NK-92 treated with Interleukin-12 subunit alpha and Interleukin-12 subunit beta, amount 100 ng/mL, for 24 hours (cell line): Measurements from ENCODE around the gene TRPM6.

ENCODE experiments used
- DNase-seq: peaks from one replicate; lab custom pipeline; 2025; lab: John Stamatoyannopoulos, UW

TRPM6 gene

DNA sequence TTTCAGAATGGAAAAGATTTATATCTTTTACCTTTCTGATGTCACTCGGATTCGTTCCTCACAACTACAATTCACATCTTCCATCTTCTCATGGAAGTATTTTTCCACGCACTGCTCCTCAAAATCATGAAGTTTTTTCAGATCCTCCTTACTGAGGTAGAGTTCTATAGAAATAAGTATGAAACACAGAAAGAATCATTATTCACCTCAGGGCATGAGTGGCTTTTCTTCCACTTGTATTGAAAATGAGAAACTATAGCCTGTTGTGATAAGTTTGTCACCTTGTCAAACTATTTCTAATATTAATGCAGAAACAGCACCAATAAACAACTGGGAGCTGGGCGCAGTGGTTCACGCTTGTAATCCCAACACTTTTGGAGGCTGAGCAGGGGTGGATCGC, 116.0 kb downstream of the TRPM6 start:
- DNase-seq: no peak

DNA sequence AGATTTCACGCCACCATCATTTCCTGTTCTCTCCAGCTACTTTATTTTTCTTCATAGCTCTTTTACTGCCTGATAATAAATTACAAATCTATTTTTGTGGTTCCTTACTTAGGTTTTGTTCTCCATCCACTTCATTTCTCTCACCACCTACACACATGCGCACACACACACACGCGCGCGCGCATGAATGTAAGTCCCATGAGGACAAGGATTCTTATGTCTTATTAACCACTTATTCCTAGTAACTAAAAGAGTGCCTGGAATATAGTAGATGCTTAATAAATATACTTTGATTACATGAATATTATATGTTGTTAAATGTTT, 116.5 kb downstream of the TRPM6 start:
- no peak for DNase-seq

DNA sequence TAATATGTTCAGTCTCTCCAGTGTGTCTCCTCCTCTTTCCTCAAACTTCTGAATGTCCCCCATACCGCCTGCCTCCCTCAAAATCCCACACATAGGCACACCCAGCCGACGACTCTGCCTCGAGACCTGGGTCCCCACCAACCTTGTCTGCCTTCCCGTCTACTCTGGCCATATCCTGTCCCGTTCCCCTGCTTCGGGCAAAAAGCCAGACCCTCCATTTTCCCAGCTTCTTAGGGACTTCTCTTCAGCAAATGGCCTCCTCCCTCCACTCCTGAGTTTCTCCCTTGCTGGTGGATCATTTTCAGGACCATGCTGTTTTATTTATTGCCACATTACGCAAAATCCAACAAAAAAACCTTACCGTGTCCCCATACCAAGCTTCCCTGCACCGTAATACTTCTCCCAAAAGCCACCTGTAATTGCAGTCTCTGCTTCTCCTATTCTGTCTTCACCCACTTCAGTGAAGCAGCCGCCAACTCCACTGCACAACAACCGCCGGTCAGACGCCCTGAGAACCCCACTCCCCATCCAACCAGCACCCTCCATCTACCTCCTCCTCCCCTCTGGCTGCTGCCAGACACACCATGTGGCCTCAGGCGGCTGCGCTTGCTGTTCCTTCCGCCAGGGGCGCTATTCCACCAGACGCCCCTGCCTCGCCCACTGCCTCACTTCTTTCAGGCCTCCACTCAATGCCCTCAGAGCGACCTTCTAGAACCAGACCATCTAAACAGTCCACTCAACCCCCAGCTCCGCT, 117.0 kb downstream of the TRPM6 start:
- DNase-seq: peak; percentile 5

DNA sequence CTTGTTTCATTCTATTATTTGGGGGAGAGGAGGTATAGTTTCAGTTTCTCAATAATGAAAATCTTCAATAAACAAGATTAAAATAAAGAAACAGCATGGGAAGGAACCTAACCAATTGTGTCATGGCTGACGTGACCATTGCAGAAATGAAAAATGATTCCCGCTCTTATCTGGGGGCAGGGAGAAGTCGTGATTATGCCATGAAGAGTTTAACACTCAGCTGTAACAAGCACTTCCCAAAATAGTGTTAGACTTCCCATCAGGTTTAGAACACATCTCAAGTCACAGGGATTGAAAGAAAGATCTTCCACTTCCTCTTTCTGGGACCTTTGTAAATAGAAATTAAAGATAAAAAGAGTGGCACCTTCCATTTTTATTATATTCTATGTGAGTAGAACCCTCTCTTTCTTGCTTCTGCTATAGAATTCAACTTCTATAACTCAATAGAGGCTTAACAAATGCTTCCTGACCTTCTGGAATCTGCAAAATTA, 122.2 kb downstream of the TRPM6 start:
- DNase-seq: no peak

DNA sequence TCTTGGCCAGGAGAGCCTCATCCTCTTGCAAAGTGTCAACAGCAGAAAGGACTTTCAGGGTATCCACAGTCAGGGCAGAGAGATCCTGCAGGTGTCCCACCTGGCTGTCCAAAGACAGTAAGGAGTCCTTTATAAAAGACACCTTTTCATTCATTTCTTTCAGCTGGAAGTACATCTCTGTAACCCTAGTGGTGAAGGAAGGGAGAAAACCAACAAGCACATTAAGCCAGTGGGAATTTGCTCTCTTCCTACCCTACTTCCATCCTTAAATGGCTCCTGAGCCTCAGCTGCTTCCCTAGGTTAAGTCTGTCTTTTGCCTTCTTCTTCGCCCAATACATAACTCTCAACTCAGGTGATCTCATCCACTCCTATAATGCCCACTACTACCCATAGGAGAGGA, 124.8 kb downstream of the TRPM6 start:
- no peak for DNase-seq

DNA sequence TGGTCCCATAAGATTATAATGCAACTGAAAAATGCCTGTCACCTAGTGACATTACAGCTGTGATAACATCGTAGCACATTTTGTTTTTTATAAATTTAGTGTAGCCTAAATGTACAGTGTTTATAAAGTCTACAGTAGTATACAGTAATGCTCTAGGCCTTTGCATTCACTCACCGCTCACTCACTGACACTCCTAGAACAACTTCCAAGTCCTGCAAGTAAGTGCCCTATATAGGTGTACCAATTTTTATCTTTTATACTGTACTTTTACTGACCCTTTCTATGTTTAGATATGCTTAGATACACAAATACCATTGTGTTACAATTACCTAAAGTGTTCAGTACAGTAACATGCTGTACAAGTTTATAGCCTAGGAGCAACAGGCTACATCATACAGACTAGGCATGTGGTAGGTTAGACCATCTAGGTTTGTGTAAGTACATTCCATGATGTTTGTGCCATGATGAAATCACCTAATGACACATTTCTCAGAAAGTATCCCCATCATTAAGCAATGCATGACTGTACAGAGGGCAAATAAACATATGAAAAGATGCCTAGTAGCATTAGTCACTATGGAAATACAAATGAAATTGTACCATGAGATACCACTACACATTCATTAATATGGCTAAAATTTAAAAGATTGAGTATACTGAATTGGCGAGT, 127.6 kb downstream of the TRPM6 start:
- no peak for DNase-seq

DNA sequence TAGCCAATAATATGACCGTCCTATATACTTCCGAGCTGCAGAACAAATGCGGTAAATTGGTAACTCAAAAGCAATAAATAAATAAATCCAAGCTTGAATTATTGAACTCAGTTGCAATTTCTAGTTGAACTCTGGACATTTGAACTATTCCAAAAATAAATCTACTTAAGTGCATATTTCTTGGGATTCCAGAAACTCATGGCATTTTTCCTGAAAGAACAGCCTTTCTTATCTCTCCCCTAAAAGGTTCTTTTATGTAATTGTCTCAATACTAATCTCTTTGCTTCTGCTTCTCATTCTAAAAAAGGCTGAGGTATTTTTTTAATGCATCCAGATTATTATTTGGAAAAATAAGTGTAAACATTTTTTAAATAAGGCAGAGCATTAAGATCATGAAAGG, 131.7 kb downstream of the TRPM6 start:
- DNase-seq: no peak

DNA sequence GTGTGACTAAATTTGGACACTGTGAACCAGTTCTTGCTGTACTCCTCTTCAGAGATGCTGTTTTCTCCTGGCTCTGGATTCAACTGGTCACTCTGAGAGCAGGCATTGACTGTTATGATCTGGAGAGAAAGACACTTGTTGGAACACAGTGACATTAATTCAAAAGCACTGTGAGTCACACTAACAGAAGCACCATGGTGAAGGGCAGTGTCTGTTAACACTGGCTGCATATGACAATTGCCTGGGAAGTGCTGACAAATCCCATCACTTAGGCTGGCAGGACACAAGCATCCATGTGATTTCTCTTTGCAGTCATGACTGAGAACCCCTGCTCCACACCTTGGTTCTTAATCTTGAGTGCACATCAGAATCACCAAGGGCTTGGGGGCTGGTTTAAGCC, 132.4 kb downstream of the TRPM6 start:
- DNase-seq: no peak

DNA sequence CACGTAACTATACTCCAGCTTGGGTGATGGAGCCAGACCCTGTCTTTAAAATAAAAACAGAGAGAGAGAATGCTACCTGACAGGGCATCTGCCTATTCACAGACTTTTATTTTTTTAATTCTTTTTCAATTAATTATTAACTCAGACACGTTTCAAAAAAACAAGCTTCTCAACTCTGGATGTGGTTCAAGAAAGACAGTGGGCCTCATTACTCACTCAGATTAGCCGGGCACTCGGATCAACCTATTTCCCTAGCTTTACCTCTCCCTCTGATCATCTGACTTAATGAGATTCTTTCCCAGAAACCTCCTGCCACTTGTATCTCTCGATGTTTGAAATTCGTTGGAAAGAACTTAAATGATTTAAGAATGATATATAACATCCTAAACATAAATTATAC, 134.1 kb downstream of the TRPM6 start:
- no peak for DNase-seq

DNA sequence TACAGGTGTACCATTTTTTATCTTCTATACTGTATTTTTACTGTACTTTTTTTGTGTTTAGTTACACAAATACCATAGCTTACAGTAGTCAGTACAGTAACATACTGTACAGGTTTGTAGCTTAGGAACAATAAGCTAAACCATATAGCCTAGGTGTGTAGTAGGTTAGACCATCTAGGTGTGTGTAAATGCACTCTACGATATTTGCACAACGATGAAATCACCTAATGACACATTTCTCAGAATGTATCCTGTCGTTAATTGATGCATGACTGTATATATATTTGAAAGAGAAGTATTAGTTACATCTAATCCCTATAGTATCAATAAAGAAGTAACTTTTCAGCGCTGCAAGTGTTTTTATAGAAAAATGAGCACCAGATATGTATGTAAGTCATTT, 138.8 kb downstream of the TRPM6 start:
- no peak for DNase-seq

DNA sequence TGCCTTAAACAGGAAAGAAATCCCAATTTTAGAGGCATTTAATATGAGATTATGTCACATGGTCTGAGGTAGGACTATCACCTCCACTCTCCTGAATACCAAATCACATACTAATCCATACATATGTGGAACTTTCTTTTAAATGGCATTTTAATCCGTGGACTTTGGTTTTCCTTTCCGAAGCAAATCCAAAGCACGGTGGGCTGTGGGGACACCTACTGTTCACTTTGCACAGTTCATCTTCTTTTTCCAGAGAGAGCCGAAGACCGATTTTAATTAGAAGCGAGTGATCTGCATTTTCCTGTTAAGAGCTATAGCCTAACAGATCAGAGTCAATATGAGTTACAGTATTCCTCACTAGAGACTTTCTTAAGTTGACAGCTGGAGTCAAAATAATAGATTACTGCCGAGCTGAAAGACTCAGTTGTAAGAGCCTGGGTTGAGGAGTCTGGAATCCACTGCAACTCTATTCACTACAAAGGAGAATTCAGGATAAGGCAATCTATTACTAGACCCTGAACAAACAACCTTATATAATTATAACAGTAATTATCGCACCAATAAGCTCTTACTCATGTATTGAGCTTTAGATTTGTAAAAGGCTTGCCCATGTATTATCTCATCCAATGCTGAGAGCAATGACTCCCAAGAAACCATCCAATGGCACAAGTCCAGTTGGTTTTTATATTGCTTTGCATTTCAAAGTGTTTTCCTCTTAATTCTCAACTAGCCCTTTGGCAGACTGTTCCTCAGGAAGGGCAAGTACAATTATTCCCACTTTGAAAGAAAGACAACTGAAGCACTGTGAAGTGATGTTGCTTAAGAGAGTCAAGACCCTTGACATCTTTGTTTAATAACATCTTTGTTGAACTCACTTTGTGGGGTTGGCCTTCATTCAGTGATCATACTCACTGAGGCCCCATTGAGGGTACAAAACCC, 144.7 kb downstream of the TRPM6 start:
- no peak for DNase-seq

DNA sequence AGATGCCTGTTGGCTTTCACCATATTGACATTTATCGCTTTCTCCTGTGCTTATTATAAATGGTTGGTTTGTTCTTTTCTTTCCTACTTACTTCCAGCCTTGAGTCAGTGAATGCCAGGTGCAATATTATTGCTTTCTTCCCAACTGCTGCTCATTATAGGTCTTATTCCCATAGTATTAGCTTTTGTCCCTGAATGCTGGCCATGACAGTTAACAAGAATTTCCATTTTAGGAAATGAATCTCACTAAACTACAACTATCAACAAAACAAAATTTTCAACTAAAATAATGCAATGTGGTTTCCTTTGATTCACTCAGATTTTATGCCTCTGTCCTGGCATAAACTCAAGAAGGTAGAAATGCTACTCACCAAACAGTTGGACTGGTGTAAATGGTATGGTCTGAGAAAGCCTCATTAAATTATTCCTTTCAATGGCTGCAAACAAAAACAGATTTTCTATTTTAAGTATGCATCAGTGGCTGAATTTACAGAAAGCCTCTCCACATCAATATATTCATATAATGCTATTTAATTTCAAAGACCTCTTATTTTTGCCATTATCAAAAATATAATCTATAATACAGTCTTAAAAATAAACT, 145.4 kb downstream of the TRPM6 start:
- DNase-seq: no peak

DNA sequence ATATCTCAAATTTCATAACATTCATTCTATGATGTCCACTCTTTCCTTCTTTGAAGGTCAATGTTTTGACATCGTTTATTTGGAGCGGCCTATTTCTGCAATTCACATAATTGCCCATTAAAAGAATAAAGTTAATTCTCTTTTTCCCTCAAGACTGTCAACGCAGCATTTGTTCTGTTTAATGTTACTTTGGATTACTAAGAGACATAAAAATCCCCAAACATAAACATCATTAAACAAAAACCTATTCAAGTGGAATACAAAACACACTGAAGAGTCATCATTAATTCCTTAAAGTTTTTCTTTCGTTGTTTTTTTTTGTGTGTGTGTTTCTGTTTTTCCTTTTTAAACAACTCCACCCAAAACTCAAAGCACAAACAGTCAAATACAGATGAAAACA, 151.1 kb downstream of the TRPM6 start:
- no peak for DNase-seq

DNA sequence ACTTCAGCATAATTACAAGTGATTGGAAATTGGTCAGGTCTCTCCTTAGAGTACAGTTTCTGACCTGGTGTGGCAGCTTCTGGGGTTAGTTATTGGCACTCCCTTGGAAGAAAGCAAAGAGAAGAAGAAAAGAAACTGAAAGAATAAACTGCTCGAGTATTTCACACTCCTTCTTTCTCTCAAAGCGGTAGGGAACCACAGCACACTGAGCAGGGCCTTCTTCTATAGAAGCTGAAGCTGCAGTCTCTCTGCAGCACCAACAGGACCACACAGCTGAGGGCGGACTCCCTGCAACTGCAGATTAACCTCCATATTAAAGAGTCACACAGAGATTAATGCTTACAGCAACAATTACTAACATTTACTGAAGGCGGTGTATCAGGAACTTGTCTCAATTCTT, 152.0 kb downstream of the TRPM6 start:
- no peak for DNase-seq

DNA sequence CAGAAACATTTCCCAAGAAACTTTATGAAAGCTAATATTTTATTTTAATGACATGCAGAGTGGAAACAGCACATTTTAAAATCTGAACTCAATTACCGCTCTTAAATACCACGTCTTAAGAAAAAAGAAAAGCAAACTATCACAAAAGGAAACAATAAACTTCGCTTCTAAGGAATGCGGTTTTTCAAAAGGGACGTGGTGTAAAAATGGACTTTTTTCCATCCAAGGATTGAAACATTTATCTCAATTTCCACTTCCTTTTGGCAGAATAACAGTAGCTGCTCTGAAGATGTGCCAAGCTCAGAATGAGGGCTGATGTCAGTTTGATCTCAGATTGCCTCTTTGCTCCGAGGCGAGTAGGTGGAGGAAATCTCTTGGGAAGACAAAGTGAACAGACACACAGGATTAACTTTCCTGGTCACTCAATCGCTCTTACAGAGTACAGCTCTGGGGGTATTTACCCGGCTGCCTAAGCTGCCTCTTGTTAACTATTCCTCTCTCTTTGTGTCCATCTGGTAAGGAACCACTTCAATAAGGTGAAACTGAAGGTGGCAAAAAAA, 158.5 kb downstream of the TRPM6 start:
- no peak for DNase-seq

DNA sequence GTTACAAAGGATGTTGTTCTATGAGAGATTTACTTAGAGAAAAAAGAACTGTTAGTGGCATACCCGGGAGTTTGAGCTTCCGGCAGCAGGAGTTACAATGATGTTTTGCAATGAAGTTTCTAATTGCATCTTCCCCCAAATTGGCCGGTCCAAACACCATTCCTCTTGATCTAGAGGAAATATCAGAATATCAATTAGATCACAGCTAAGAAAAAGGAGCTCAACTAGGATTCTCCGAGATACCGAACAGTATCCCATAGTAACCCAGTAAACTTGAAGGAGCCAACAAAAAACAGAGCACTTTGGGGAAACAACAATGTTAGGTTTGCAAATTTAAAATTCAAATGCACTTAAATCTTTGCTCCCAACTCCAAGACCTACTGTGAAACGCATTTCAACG, 159.5 kb downstream of the TRPM6 start:
- DNase-seq: no peak

DNA sequence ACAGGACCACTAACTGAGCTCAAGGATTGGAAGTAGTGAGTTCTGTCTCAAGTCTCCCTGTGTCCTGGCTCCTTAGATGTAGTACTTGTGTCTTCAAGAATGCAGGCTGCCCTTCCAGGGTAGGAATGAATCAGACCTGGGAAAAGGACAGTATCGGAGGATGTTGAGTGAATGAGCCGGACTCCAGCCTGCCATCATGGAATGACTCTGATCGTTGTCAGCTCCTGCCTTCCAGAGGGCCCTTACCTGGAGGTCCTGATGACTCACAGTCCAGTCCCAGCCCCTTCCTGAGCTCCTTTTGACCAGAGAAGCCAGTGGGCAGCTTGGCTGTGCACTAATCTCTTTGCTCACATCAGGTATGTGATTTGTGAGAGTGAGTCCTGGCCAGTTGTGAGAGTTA, 161.1 kb downstream of the TRPM6 start:
- no peak for DNase-seq

DNA sequence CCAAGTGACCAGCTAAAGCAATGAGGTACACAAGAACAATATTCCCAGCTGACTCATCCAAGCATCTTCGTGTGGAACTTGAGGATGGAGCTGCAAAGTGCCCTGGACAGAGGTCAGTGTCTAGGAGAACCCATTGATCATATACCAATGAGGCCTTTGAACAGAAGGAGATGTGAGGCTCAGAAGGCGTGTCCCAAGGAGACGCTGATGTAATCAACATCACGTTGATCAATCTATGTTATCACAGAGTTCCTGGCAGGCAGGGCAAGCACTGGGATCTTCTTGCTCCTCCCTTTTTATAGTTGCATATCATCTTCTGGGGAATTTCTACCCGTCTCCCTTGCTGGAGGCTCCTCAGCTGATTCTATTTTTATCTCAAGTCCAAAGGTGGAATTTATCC, 163.4 kb downstream of the TRPM6 start:
- no peak for DNase-seq

DNA sequence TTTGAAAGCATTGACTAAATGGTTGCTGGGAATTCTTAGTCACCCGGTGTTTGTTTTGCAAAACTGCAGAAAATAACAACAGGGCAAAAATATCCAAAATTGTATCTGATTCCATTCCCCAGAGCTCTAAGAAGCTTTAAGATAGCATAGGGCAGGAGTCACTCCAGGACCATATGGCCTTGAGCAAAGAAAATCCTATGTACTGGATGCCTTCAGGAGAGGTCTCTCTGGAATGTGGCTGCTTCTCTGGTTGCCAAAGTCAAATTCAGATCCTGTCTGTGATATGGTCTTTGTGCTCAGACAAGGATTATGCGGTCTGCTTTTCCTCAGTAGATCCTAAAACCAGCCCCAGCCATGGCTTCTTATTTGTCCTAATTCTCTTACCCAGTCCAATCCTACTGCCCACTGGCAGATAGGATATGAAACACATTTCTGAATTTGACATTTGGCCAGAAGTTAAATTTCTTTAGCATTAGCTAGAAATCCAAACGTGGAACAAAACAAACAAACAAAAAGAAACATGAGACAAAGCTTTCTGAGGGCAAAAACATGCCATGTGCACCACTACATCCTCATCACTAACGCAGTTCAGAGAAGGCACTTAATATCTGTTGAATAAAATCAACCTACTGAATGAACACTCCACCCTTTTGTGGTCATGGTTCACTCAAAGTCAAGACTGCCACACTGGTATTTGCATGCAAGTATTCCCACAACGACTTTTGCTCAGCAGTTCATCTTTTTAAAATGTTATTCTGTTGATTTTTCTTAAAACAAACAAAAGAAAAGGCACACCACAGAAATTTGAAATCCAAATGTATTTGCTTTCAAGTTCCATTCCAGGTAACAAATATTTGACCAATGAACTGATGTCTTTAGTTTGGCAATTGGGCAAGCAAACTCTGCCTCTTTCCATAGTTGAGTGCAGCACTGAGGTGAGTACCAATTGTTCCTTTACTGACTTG, 165.7 kb downstream of the TRPM6 start:
- DNase-seq: no peak

DNA sequence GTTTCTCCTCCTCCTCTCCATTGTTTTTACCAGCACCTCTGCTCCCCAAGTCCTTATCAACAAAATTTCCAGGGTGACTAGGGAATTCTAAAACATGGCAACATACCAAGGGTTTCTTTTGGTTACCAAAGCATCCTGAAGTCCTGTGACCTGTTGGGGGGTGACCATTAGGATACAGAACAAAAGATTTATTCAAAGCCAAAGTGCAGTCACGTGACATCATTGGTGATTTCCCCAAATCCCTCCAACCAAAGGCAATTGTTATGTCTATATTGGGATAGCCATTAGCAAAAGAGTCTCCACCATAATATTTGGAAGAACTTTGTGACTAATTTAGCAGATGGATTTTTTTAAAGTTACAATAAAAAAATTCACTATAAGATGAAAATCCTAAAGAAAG, 168.4 kb downstream of the TRPM6 start:
- DNase-seq: no peak

DNA sequence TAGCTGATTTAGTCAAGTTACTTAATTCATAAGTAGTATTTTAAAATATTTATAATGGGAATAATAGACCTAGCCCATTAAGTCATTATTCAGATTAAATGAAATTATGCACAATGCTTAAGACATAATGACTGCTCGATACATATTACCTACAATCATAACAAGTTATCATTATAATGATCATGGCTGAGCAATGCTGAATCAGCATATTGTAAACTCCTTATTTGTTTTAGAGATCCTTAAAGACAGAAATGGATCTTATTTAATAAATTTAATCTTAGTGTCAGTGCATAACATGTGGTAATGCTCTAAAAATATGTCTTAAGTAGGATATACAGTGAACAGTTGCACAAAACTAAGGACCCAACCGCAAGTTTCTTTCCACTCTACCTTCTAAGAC, 169.0 kb downstream of the TRPM6 start:
- no peak for DNase-seq
